Osteocyte (in vitro differentiated cells): ENCODE data around the gene CD93. TPM values are rescaled to one million over a fixed set of nuclear protein-coding genes. Genes with fewer than 3 reads are reported as not detected.

ENCODE experiments used
- DNase-seq: peaks from one replicate; pipeline ENCODE4 v3.0.0; 2021; ENCODE audit warnings: mixed read lengths; ENCODE audit not compliant: unreplicated experiment; ENCODE audit errors: extremely low spot score
- H3K27ac Mint-ChIP-seq: one replicate; pipeline ENCODE4 v1.8.0; 2021; ENCODE audit warnings: mild to moderate bottlenecking, mixed read lengths; ENCODE audit not compliant: unreplicated experiment
- H3K27me3 Mint-ChIP-seq: one replicate; pipeline ENCODE4 v1.8.0; 2021; ENCODE audit warnings: mixed read lengths; ENCODE audit not compliant: unreplicated experiment
- H3K36me3 Mint-ChIP-seq: one replicate; pipeline ENCODE4 v1.8.0; 2021; ENCODE audit warnings: mixed read lengths; ENCODE audit not compliant: unreplicated experiment
- H3K4me1 Mint-ChIP-seq: one replicate; pipeline ENCODE4 v1.8.0; 2021; ENCODE audit warnings: mixed read lengths; ENCODE audit not compliant: unreplicated experiment
- H3K4me3 Mint-ChIP-seq: one replicate; pipeline ENCODE4 v1.8.0; 2021; ENCODE audit warnings: mild to moderate bottlenecking, moderate library complexity, mixed read lengths; ENCODE audit not compliant: unreplicated experiment
- H3K9me3 Mint-ChIP-seq: one replicate; pipeline ENCODE4 v1.8.0; 2021; ENCODE audit warnings: mixed read lengths; ENCODE audit not compliant: unreplicated experiment
- CTCF ChIP-seq: fragments of 200-600 bp; sonication (generic); IDR thresholded peaks from 2 replicates; pipeline ENCODE4 v1.5.0; 2021; ENCODE audit warnings: antibody characterized with exemption, mild to moderate bottlenecking, moderate library complexity
- total RNA-seq: library from RNA; stranded (reverse); gene quantifications from 2 replicates; pipeline ENCODE4 v1.2.1, GENCODE V29; 2021

Gene CD93
- total RNA-seq, 1 donor from 2014 or later: 0.21 TPM

GRCh38 chr20:23078351-23079015 lies 7.6 kb downstream of the CD93 start:
- no peak for TF ChIP-seq CTCF
- H3K4me3 Mint-ChIP-seq: no peak overlapping the region
- H3K9me3 Mint-ChIP-seq: no peaks in the 10 kb centered on the region
- no peaks in the 10 kb centered on the region for H3K4me1 Mint-ChIP-seq
- H3K36me3 Mint-ChIP-seq: no peaks in the 10 kb centered on the region
- DNase-seq: no peak
- no peak overlapping the region for H3K27ac Mint-ChIP-seq
- H3K27me3 Mint-ChIP-seq: peaks cover 15% of the 10 kb centered on the region

- no peaks in the 10 kb centered on the region for H3K36me3 Mint-ChIP-seq
- no peak overlapping the region for H3K4me3 Mint-ChIP-seq
- H3K9me3 Mint-ChIP-seq: no peaks in the 10 kb centered on the region
- no peak overlapping the region for H3K27ac Mint-ChIP-seq
- H3K4me1 Mint-ChIP-seq: no peaks in the 10 kb centered on the region
- peaks cover 15% of the 10 kb centered on the region for H3K27me3 Mint-ChIP-seq
- no peak for DNase-seq
- TF ChIP-seq CTCF: no peak
These were observed 8.8 kb downstream of the CD93 start for GRCh38 chr20:23077277-23077676.

- Mint-ChIP-seq H3K27me3 (peaks cover 9% of the 10 kb centered on the region), H3K4me1 (no peaks in the 10 kb centered on the region)
These were observed 12.1 kb downstream of the CD93 start for GRCh38 chr20:23074052-23074451.

GRCh38 chr20:23072892-23073586 lies 13.1 kb downstream of the CD93 start:
- no peak overlapping the region for H3K27ac Mint-ChIP-seq
- no peaks in the 10 kb centered on the region for H3K36me3 Mint-ChIP-seq
- H3K4me1 Mint-ChIP-seq: no peaks in the 10 kb centered on the region
- no peak for TF ChIP-seq CTCF
- H3K27me3 Mint-ChIP-seq: peaks cover 5% of the 10 kb centered on the region
- H3K4me3 Mint-ChIP-seq: no peak overlapping the region
- no peak for DNase-seq
- H3K9me3 Mint-ChIP-seq: no peaks in the 10 kb centered on the region

More at GRCh38 chr20:23074052-23074451, 12.1 kb downstream of the CD93 start:
- no peaks in the 10 kb centered on the region for H3K36me3 Mint-ChIP-seq
- TF ChIP-seq CTCF: no peak
- H3K9me3 Mint-ChIP-seq: no peaks in the 10 kb centered on the region
- no peak for DNase-seq
- H3K27ac Mint-ChIP-seq: no peak overlapping the region
- no peak overlapping the region for H3K4me3 Mint-ChIP-seq

GRCh38 chr20:23071996-23072395 lies 14.1 kb downstream of the CD93 start:
- Mint-ChIP-seq H3K27me3 (no peaks in the 10 kb centered on the region), H3K27ac (no peak overlapping the region)
- no peak for TF ChIP-seq CTCF

More at GRCh38 chr20:23071996-23072395, 14.1 kb downstream of the CD93 start:
- no peaks in the 10 kb centered on the region for H3K36me3 Mint-ChIP-seq
- H3K9me3 Mint-ChIP-seq: no peaks in the 10 kb centered on the region
- no peaks in the 10 kb centered on the region for H3K4me1 Mint-ChIP-seq
- H3K4me3 Mint-ChIP-seq: no peak overlapping the region
- DNase-seq: no peak
